ENCODE data around the gene PTAFR. TPM values are rescaled to one million over a fixed set of nuclear protein-coding genes. Genes with fewer than 3 reads are reported as not detected.

Gene PTAFR
- total and polyA plus RNA-seq, 2 donors (not counting 1 experiment from before 2014, with no cell fraction given), result under 0.01 to 0.25 TPM

- Histone ChIP-seq H3K4me2 (ENCODE audit: extremely low read depth, insufficient read depth, low read length) (no peak overlapping the region), H3K27ac (ENCODE audit: insufficient read depth, low read length) (no peak overlapping the region), H3K36me3 (ENCODE audit: control insufficient read depth, insufficient read depth, low read length) (no peaks in the 10 kb centered on the region), H3K4me3 (replicated peaks in 1 of 4; ENCODE audit: control extremely low read depth in 1 of 4, insufficient read depth in 1 of 4, low read depth in 3 of 4, low read length in 4 of 4) (no peak overlapping the region), H4K20me1 (ENCODE audit: control insufficient read depth, extremely low read depth, insufficient read depth, low read length) (no peaks in the 10 kb centered on the region), H3K79me2 (ENCODE audit: control insufficient read depth, insufficient read depth, low read length) (no peaks in the 10 kb centered on the region), H3K27me3 (ENCODE audit: control insufficient read depth, insufficient read depth, low read length) (no peaks in the 10 kb centered on the region), H2AFZ (ENCODE audit: low read length) (no peak overlapping the region), H3K4me1 (ENCODE audit: control insufficient read depth, extremely low read depth, insufficient read depth, low read length) (no peaks in the 10 kb centered on the region), H3K9ac (ENCODE audit: insufficient read depth, low read length) (no peak overlapping the region), H3K9me3 (ENCODE audit: control insufficient read depth, insufficient read depth, low read depth, low read length) (no peaks in the 10 kb centered on the region)
- TF ChIP-seq EZH2 (IDR thresholded peaks at IDR 0.05; ENCODE audit: low read length, missing control alignments) (no peak), CTCF (conservative IDR thresholded peaks at IDR 0.05 in 1 of 2, IDR thresholded peaks at IDR 0.05 in 1 of 2; ENCODE audit: low read depth in 1 of 2, low read length in 2 of 2) (no peak)
- DNase-seq (ENCODE audit: low read depth in 2 of 2), result no peak
These were observed 30.8 kb downstream of the PTAFR start for GRCh38 chr1:28145728-28146127.

GRCh38 chr1:28144203-28145135 lies 32.0 kb downstream of the PTAFR start:
- no peak for TF ChIP-seq CTCF (conservative IDR thresholded peaks at IDR 0.05 in 1 of 2, IDR thresholded peaks at IDR 0.05 in 1 of 2; ENCODE audit: low read depth in 1 of 2, low read length in 2 of 2)
- TF ChIP-seq EZH2 (IDR thresholded peaks at IDR 0.05; ENCODE audit: low read length, missing control alignments), result no peak
- Histone ChIP-seq H3K79me2 (ENCODE audit: control insufficient read depth, insufficient read depth, low read length) (no peaks in the 10 kb centered on the region), H3K27ac (ENCODE audit: insufficient read depth, low read length) (no peak overlapping the region), H3K4me2 (ENCODE audit: extremely low read depth, insufficient read depth, low read length) (no peak overlapping the region), H3K36me3 (ENCODE audit: control insufficient read depth, insufficient read depth, low read length) (no peaks in the 10 kb centered on the region), H2AFZ (ENCODE audit: low read length) (no peak overlapping the region), H3K4me1 (ENCODE audit: control insufficient read depth, extremely low read depth, insufficient read depth, low read length) (no peaks in the 10 kb centered on the region), H3K4me3 (replicated peaks in 1 of 4; ENCODE audit: control extremely low read depth in 1 of 4, insufficient read depth in 1 of 4, low read depth in 3 of 4, low read length in 4 of 4) (no peak overlapping the region), H3K9ac (ENCODE audit: insufficient read depth, low read length) (no peak overlapping the region), H3K9me3 (ENCODE audit: control insufficient read depth, insufficient read depth, low read depth, low read length) (no peaks in the 10 kb centered on the region), H3K27me3 (ENCODE audit: control insufficient read depth, insufficient read depth, low read length) (no peaks in the 10 kb centered on the region), H4K20me1 (ENCODE audit: control insufficient read depth, extremely low read depth, insufficient read depth, low read length) (no peaks in the 10 kb centered on the region)
- DNase-seq (ENCODE audit: low read depth in 2 of 2), result peak; percentile 20 to 73

GRCh38 chr1:28143496-28144202 lies 32.8 kb downstream of the PTAFR start:
- Histone ChIP-seq H3K27ac (ENCODE audit: insufficient read depth, low read length) (no peak overlapping the region), H3K27me3 (ENCODE audit: control insufficient read depth, insufficient read depth, low read length) (no peaks in the 10 kb centered on the region), H3K36me3 (ENCODE audit: control insufficient read depth, insufficient read depth, low read length) (no peaks in the 10 kb centered on the region), H3K79me2 (ENCODE audit: control insufficient read depth, insufficient read depth, low read length) (no peaks in the 10 kb centered on the region), H3K9me3 (ENCODE audit: control insufficient read depth, insufficient read depth, low read depth, low read length) (no peaks in the 10 kb centered on the region), H4K20me1 (ENCODE audit: control insufficient read depth, extremely low read depth, insufficient read depth, low read length) (no peaks in the 10 kb centered on the region), H3K4me1 (ENCODE audit: control insufficient read depth, extremely low read depth, insufficient read depth, low read length) (peaks cover 2% of the 10 kb centered on the region), H2AFZ (ENCODE audit: low read length) (no peak overlapping the region), H3K4me2 (ENCODE audit: extremely low read depth, insufficient read depth, low read length) (no peak overlapping the region), H3K9ac (ENCODE audit: insufficient read depth, low read length) (no peak overlapping the region), H3K4me3 (replicated peaks in 1 of 4; ENCODE audit: control extremely low read depth in 1 of 4, insufficient read depth in 1 of 4, low read depth in 3 of 4, low read length in 4 of 4) (no peak overlapping the region)
- no peak for TF ChIP-seq EZH2 (IDR thresholded peaks at IDR 0.05; ENCODE audit: low read length, missing control alignments)
- TF ChIP-seq CTCF (conservative IDR thresholded peaks at IDR 0.05 in 1 of 2, IDR thresholded peaks at IDR 0.05 in 1 of 2; ENCODE audit: low read depth in 1 of 2, low read length in 2 of 2), result no peak
- no peak for DNase-seq (ENCODE audit: low read depth in 2 of 2)
